ENCODE measurements around the gene FAH. TPM values are rescaled to one million over a fixed set of nuclear protein-coding genes. Genes with fewer than 3 reads are reported as not detected.
"Not testable (repeated sequence)": the region's sequence is repeated elsewhere in the genome, so short reads cannot be mapped to it uniquely, and the experiment has no call there.

The FAH gene
- total and polyA plus RNA-seq, 9 of the 15 experiments (the other 6 are each of a cell fraction or from before 2014, with no cell fraction given), result 66.8 to 310 (median 103) TPM

DNA sequence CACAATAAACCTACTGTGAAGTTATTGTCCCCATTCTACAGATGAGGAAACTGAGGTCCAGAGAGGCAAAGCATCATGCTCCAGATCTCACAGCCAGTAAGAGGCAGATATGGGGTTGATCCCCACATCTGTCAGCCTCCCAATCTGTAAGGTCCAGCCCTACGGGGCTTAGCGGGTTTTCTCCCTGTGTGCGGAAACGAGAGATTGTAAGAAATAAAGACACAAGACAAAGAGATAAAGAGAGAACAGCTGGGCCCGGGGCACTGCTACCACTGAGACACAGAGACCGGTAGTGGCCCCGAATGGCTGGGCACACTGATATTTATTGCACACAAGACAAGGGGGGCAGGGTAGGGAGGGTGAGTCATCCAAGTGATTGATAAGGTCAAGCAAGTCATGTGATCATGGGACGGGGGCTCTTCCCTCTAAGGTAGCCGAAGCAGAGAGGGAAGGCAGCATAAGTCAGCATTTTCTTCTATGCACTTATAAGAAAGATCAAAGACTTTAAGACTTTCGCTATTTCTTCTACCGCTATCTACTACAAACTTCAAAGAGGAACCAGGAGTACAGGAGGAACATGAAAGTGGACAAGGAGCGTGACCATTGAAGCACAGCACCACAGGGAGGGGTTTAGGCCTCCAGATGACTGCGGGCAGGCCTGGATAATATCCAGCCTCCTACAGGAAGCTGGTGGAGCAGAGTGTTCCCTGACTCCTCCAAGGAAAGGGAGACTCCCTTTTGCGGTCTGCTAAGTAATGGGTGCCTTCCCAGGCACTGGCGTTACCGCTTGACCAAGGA is 2.8 kb downstream of the FAH start (continued):
- 0 out of 2 replicates have a peak, but pooled peaks have one; percentile 31 for TF ChIP-seq ZBTB2 (IDR thresholded peaks at IDR 0.05)
- TF ChIP-seq CHD4 (IDR thresholded peaks at IDR 0.05; ENCODE audit: insufficient read depth, insufficient replicate concordance, low read depth, low read length, poor library complexity, severe bottlenecking), result peak; percentile 97
- TF ChIP-seq E2F6 (IDR thresholded peaks at IDR 0.05; ENCODE audit: borderline replicate concordance in 1 of 2, extremely low read depth in 1 of 2, insufficient read depth in 1 of 2, insufficient read length in 1 of 2, low read depth in 1 of 2, low read length in 1 of 2, poor library complexity in 1 of 2, severe bottlenecking in 1 of 2), result peak in 1 of 2 experiments; percentile 26
- 0 out of 2 replicates have a peak, but pooled peaks have one; percentile 27 for TF ChIP-seq NFATC3 (IDR thresholded peaks at IDR 0.05)
- TF ChIP-seq GABPA (tag; conservative IDR thresholded peaks at IDR 0.05; ENCODE audit: low read depth), result peak; percentile 30; the same call in 1 of the 2 replicates
- peak; percentile 62; the same call in 1 of the 2 replicates for TF ChIP-seq POLR2H (tag; IDR thresholded peaks at IDR 0.05; ENCODE audit: low read depth)
- peak; percentile 76 for TF ChIP-seq ZNF592 (IDR thresholded peaks at IDR 0.05)
- peak; percentile 92 for TF ChIP-seq CBFA2T2 (conservative IDR thresholded peaks at IDR 0.05)
- TF ChIP-seq, protein P1, sequence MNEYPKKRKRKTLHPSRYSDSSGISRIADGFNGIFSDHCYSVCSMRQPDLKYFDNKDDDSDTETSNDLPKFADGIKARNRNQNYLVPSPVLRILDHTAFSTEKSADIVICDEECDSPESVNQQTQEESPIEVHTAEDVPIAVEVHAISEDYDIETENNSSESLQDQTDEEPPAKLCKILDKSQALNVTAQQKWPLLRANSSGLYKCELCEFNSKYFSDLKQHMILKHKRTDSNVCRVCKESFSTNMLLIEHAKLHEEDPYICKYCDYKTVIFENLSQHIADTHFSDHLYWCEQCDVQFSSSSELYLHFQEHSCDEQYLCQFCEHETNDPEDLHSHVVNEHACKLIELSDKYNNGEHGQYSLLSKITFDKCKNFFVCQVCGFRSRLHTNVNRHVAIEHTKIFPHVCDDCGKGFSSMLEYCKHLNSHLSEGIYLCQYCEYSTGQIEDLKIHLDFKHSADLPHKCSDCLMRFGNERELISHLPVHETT (CRISPR knock-in tag; conservative IDR thresholded peaks at IDR 0.05 in 1 of 2, IDR thresholded peaks at IDR 0.05 in 1 of 2), result peak in 1 of 2 experiments; percentile 52; a peak in 2 of 4 replicates
- peak; percentile 77 for TF ChIP-seq FOXM1 (IDR thresholded peaks at IDR 0.05; ENCODE audit: low read depth)
- TF ChIP-seq FOXM1 (CRISPR knock-in tag; IDR thresholded peaks at IDR 0.05; ENCODE audit: low read depth), result not testable (repeated sequence)
- TF ChIP-seq TAF9B (IDR thresholded peaks at IDR 0.05; ENCODE audit: partially characterized antibody), result peak; percentile 82
- TF ChIP-seq NONO (IDR thresholded peaks at IDR 0.05; ENCODE audit: low read depth in 2 of 2, low read length in 1 of 2), result 0 out of 4 replicates have a peak, but pooled peaks of 1 of the 2 experiments have one; percentile 12
- TF ChIP-seq SIN3B (IDR thresholded peaks at IDR 0.05; ENCODE audit: low read depth), result 0 out of 2 replicates have a peak, but pooled peaks have one; percentile 14

All from K562 (cell line).